ENCODE results near the gene SPRR2B. TPM values are rescaled to one million over a fixed set of nuclear protein-coding genes. Genes with fewer than 3 reads are reported as not detected.
"Not testable (repeated sequence)": the region's sequence is repeated elsewhere in the genome, so short reads cannot be mapped to it uniquely, and the experiment has no call there.

SPRR2B gene
- total RNA-seq, 1 experiment from 2014 or later: not detected

- Mint-ChIP-seq H3K27me3 (ENCODE audit: insufficient read depth, unreplicated experiment) (peaks cover 3% of the 10 kb centered on the region), H3K4me3 (ENCODE audit: unreplicated experiment) (no peak overlapping the region), H3K9me3 (ENCODE audit: unreplicated experiment) (no peaks in the 10 kb centered on the region), H3K4me1 (ENCODE audit: low read depth, unreplicated experiment) (no peaks in the 10 kb centered on the region), H3K36me3 (ENCODE audit: insufficient read depth, unreplicated experiment) (no peaks in the 10 kb centered on the region), H3K27ac (ENCODE audit: unreplicated experiment) (no peak overlapping the region)
- H3K4me1 ChIP-seq: no peaks in the 10 kb centered on the region
- ChIA-PET POLR2A (no interaction called here), CTCF (no interaction called here)
- intact Hi-C loops (cut with micrococcal nuclease; ENCODE audit: unreplicated experiment): no loop called here
- H3K9me3 ChIP-seq: no peaks in the 10 kb centered on the region
- no peaks in the 10 kb centered on the region for H3K27me3 ChIP-seq (replicated peaks; ENCODE audit: control insufficient read depth, insufficient read depth, low read length)
- no peaks in the 10 kb centered on the region for H3K36me3 ChIP-seq (ENCODE audit: control insufficient read depth, insufficient read depth, low read length)
- DNase-seq: no peak
- no peak for TF ChIP-seq CTCF (IDR thresholded peaks at IDR 0.05; ENCODE audit: insufficient read depth in 1 of 2, low read depth in 1 of 2, low read length in 1 of 2, severe bottlenecking in 1 of 2, unreplicated experiment in 1 of 2)
- no TSS peak for BruUV-seq (replicated peaks)
- no peak overlapping the region for H3K4me3 ChIP-seq (ENCODE audit: low read depth, low read length)
These were observed 45.6 kb downstream of the SPRR2B start for GRCh38 chr1:153025797-153026196.

GRCh38 chr1:153024413-153024812, 47.0 kb downstream of the SPRR2B start:
- TF ChIP-seq CTCF (IDR thresholded peaks at IDR 0.05; ENCODE audit: insufficient read depth in 1 of 2, low read depth in 1 of 2, low read length in 1 of 2, severe bottlenecking in 1 of 2, unreplicated experiment in 1 of 2): no peak
- CTCF ChIA-PET: no interaction called here
- no TSS peak for BruUV-seq (replicated peaks)

GRCh38 chr1:153023109-153023508, 48.3 kb downstream of the SPRR2B start:
- Histone ChIP-seq H3K4me3 (ENCODE audit: low read depth, low read length) (no peak overlapping the region), H3K36me3 (ENCODE audit: control insufficient read depth, insufficient read depth, low read length) (no peaks in the 10 kb centered on the region), H3K27me3 (replicated peaks; ENCODE audit: control insufficient read depth, insufficient read depth, low read length) (no peaks in the 10 kb centered on the region), H3K9me3 (no peaks in the 10 kb centered on the region), H3K4me1 (no peaks in the 10 kb centered on the region)
- Mint-ChIP-seq H3K4me1 (ENCODE audit: low read depth, unreplicated experiment) (no peaks in the 10 kb centered on the region), H3K9me3 (ENCODE audit: unreplicated experiment) (no peaks in the 10 kb centered on the region), H3K27me3 (ENCODE audit: insufficient read depth, unreplicated experiment) (peaks cover 7% of the 10 kb centered on the region), H3K27ac (ENCODE audit: unreplicated experiment) (no peak overlapping the region), H3K36me3 (ENCODE audit: insufficient read depth, unreplicated experiment) (no peaks in the 10 kb centered on the region), H3K4me3 (ENCODE audit: unreplicated experiment) (no peak overlapping the region)
- no TSS peak for BruUV-seq (replicated peaks)
- CTCF ChIA-PET: no interaction called here
- TF ChIP-seq CTCF (IDR thresholded peaks at IDR 0.05; ENCODE audit: insufficient read depth in 1 of 2, low read depth in 1 of 2, low read length in 1 of 2, severe bottlenecking in 1 of 2, unreplicated experiment in 1 of 2): no peak
- intact Hi-C loops (cut with micrococcal nuclease; ENCODE audit: unreplicated experiment): no loop called here
- no peak for DNase-seq
- POLR2A ChIA-PET: no interaction called here

More at GRCh38 chr1:153024413-153024812, 47.0 kb downstream of the SPRR2B start:
- H3K4me1 Mint-ChIP-seq (ENCODE audit: low read depth, unreplicated experiment): no peaks in the 10 kb centered on the region
- no peak overlapping the region for H3K27ac Mint-ChIP-seq (ENCODE audit: unreplicated experiment)
- intact Hi-C loops (cut with micrococcal nuclease; ENCODE audit: unreplicated experiment): no loop called here
- H3K4me1 ChIP-seq: no peaks in the 10 kb centered on the region
- no peak overlapping the region for H3K4me3 Mint-ChIP-seq (ENCODE audit: unreplicated experiment)
- H3K9me3 Mint-ChIP-seq (ENCODE audit: unreplicated experiment): no peaks in the 10 kb centered on the region
- no peaks in the 10 kb centered on the region for H3K36me3 Mint-ChIP-seq (ENCODE audit: insufficient read depth, unreplicated experiment)
- no peaks in the 10 kb centered on the region for H3K27me3 ChIP-seq (replicated peaks; ENCODE audit: control insufficient read depth, insufficient read depth, low read length)
- H3K9me3 ChIP-seq: no peaks in the 10 kb centered on the region
- H3K27me3 Mint-ChIP-seq (ENCODE audit: insufficient read depth, unreplicated experiment): peaks cover 7% of the 10 kb centered on the region
- DNase-seq: no peak
- H3K4me3 ChIP-seq (ENCODE audit: low read depth, low read length): no peak overlapping the region
- POLR2A ChIA-PET: no interaction called here
- no peaks in the 10 kb centered on the region for H3K36me3 ChIP-seq (ENCODE audit: control insufficient read depth, insufficient read depth, low read length)

GRCh38 chr1:153022340-153022739, 49.1 kb downstream of the SPRR2B start:
- H3K27me3 Mint-ChIP-seq (ENCODE audit: insufficient read depth, unreplicated experiment); H3K4me1 Mint-ChIP-seq (ENCODE audit: low read depth, unreplicated experiment); H3K27ac Mint-ChIP-seq (ENCODE audit: unreplicated experiment); H3K36me3 Mint-ChIP-seq (ENCODE audit: insufficient read depth, unreplicated experiment); H3K27me3 ChIP-seq (replicated peaks; ENCODE audit: control insufficient read depth, insufficient read depth, low read length); H3K9me3 Mint-ChIP-seq (ENCODE audit: unreplicated experiment); H3K4me1 ChIP-seq; H3K4me3 ChIP-seq (ENCODE audit: low read depth, low read length); DNase-seq; CTCF ChIA-PET; intact Hi-C loops (cut with micrococcal nuclease; ENCODE audit: unreplicated experiment); H3K9me3 ChIP-seq; BruUV-seq (replicated peaks); POLR2A ChIA-PET; H3K4me3 Mint-ChIP-seq (ENCODE audit: unreplicated experiment); H3K36me3 ChIP-seq (ENCODE audit: control insufficient read depth, insufficient read depth, low read length): not testable (repeated sequence)

GRCh38 chr1:153021829-153022228, 49.6 kb downstream of the SPRR2B start:
- H3K36me3 Mint-ChIP-seq (ENCODE audit: insufficient read depth, unreplicated experiment); H3K4me1 ChIP-seq; H3K36me3 ChIP-seq (ENCODE audit: control insufficient read depth, insufficient read depth, low read length); intact Hi-C loops (cut with micrococcal nuclease; ENCODE audit: unreplicated experiment); H3K9me3 Mint-ChIP-seq (ENCODE audit: unreplicated experiment); H3K4me3 ChIP-seq (ENCODE audit: low read depth, low read length); DNase-seq; H3K4me3 Mint-ChIP-seq (ENCODE audit: unreplicated experiment); BruUV-seq (replicated peaks); H3K27me3 ChIP-seq (replicated peaks; ENCODE audit: control insufficient read depth, insufficient read depth, low read length); H3K27me3 Mint-ChIP-seq (ENCODE audit: insufficient read depth, unreplicated experiment); POLR2A ChIA-PET; CTCF ChIA-PET; H3K4me1 Mint-ChIP-seq (ENCODE audit: low read depth, unreplicated experiment); H3K9me3 ChIP-seq; H3K27ac Mint-ChIP-seq (ENCODE audit: unreplicated experiment): not testable (repeated sequence)
